Dendritic cell treated with granulocyte-macrophage colony-stimulating factor and Interleukin-4, amounts not matched to agents 40 ng/mL and 50 ng/mL, for 4 days (primary cell): ENCODE results near the gene ARID3A.
"Not testable (repeated sequence)": the region's sequence is repeated elsewhere in the genome, so short reads cannot be mapped to it uniquely, and the experiment has no call there.

Source experiments
- H3K27ac Mint-ChIP-seq: one replicate; pipeline ENCODE4 v1.8.0; 2022; ENCODE audit warnings: mild to moderate bottlenecking, mixed read lengths
- H3K27me3 Mint-ChIP-seq: one replicate; pipeline ENCODE4 v1.8.0; 2022; ENCODE audit warnings: mild to moderate bottlenecking, mixed read lengths
- H3K36me3 Mint-ChIP-seq: one replicate; pipeline ENCODE4 v1.8.0; 2022; ENCODE audit warnings: low read depth, mixed read lengths
- H3K4me1 Mint-ChIP-seq: one replicate; pipeline ENCODE4 v1.8.0; 2022; ENCODE audit warnings: low read depth, mixed read lengths
- H3K4me3 Mint-ChIP-seq: one replicate; pipeline ENCODE4 v1.8.0; 2022; ENCODE audit warnings: mild to moderate bottlenecking, moderate library complexity, mixed read lengths
- H3K9me3 Mint-ChIP-seq: one replicate; pipeline ENCODE4 v1.8.0; 2022; ENCODE audit warnings: mixed read lengths
- intact Hi-C: fragments of 100-400 bp; cut with micrococcal nuclease; formaldehyde crosslinking; loops from one replicate; pipeline ENCODE4 v1.15.0; 2022

ARID3A gene, protein sequence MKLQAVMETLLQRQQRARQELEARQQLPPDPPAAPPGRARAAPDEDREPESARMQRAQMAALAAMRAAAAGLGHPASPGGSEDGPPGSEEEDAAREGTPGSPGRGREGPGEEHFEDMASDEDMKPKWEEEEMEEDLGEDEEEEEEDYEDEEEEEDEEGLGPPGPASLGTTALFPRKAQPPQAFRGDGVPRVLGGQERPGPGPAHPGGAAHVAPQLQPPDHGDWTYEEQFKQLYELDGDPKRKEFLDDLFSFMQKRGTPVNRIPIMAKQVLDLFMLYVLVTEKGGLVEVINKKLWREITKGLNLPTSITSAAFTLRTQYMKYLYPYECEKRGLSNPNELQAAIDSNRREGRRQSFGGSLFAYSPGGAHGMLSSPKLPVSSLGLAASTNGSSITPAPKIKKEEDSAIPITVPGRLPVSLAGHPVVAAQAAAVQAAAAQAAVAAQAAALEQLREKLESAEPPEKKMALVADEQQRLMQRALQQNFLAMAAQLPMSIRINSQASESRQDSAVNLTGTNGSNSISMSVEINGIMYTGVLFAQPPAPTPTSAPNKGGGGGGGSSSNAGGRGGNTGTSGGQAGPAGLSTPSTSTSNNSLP

GRCh38 chr19:925526-926322, at the start of gene ARID3A:
Gene ARID3A (plus strand): TSS chr19:926035. CDS start chr19:929529, 3,494 bp downstream.
- Mint-ChIP-seq H3K4me3 (peak within 1 kb of the TSS; percentile 86), H3K36me3 (peaks cover 55% of the 10 kb centered on the region), H3K27ac (peak within 1 kb of the TSS; percentile 85), H3K4me1 (peaks cover 57% of the 10 kb centered on the region), H3K9me3 (no peaks in the 10 kb centered on the region), H3K27me3 (peaks cover 17% of the 10 kb centered on the region)
- intact Hi-C loops = no loop called here

GRCh38 chr19:876089-876488, 49.7 kb upstream of the ARID3A start:
- H3K4me3 Mint-ChIP-seq = no peak overlapping the region
- H3K27me3 Mint-ChIP-seq = no peaks in the 10 kb centered on the region
- H3K36me3 Mint-ChIP-seq = peaks cover 89% of the 10 kb centered on the region
- peaks cover 10% of the 10 kb centered on the region for H3K4me1 Mint-ChIP-seq
- intact Hi-C loops = no loop called here
- H3K27ac Mint-ChIP-seq = no peak overlapping the region
- no peaks in the 10 kb centered on the region for H3K9me3 Mint-ChIP-seq

GRCh38 chr19:876780-877314, 49.0 kb upstream of the ARID3A start:
- Mint-ChIP-seq H3K9me3 (no peaks in the 10 kb centered on the region), H3K4me1 (peaks cover 9% of the 10 kb centered on the region), H3K27ac (no peak overlapping the region), H3K4me3 (no peak overlapping the region), H3K27me3 (no peaks in the 10 kb centered on the region), H3K36me3 (peaks cover 89% of the 10 kb centered on the region)
- intact Hi-C loops = no loop called here

DNA sequence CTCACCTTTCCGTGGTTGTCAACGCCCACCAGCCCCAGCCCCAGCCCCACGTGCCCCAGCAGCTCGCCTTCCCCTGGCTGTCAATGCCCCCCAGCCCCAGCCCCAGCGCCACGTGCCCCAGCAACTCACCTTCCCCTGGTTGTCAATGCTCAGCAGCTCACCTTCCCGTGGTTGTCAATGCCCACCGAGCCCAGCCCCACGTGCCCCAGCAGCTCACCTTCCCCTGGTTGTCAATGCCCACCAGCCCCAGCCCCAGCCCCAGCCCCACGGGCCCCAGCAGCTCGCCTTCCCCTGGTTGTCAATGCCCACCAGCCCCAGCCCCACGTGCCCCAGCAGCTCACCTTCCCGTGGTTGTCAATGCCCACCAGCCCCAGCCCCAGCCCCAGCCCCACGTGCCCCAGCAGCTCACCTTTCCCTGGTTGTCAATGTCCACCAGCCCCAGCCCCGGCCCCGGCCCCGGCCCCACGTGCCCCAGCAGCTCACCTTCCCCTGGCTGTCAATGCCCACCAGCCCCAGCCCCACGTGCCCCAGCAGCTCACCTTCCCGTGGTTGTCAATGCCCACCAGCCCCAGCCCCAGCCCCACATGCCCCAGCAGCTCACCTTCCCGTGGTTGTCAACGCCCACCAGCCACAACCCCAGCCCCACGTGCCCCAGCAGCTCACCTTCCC, 47.7 kb upstream of the ARID3A start:
- H3K27ac Mint-ChIP-seq, intact Hi-C loops, H3K27me3 Mint-ChIP-seq, H3K9me3 Mint-ChIP-seq, H3K4me3 Mint-ChIP-seq, H3K4me1 Mint-ChIP-seq: not testable (repeated sequence)
- H3K36me3 Mint-ChIP-seq = peaks cover 94% of the 10 kb centered on the region

GRCh38 chr19:878751-879561, 46.9 kb upstream of the ARID3A start:
- intact Hi-C loops, H3K9me3 Mint-ChIP-seq, H3K4me1 Mint-ChIP-seq, H3K27ac Mint-ChIP-seq, H3K4me3 Mint-ChIP-seq, H3K27me3 Mint-ChIP-seq: not testable (repeated sequence)
- H3K36me3 Mint-ChIP-seq = peaks cover 100% of the 10 kb centered on the region

DNA sequence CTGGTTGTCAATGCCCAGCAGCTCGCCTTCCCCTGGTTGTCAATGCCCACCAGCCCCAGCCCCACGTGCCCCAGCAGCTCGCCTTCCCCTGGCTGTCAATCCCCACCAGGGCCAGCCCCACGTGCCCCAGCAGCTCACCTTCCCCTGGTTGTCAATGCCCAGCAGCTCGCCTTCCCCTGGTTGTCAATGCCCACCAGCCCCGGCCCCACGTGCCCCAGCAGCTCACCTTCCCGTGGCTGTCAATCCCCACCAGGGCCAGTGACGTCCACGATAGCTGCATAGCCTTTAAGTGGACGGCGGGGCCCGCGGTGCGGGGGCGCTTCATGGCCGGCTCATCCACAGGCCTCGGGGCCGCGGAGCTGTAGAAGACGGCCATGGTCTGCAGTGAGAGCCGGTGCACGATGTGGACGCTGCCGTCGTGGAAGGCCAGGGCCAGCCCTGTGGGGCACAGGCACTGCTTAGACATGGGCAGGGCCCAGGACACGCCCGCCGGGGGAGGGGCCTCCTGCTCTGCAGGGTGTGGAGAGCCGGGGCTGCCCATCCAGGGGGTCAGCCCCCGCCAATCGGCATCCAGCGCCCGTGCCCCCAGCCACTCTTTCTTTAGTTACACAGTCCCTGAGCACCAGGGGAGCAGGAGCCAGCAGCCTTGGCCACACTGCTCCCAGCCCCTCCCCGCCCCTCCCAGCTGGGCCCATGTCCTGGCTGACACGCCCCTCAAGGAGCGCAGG, 46.0 kb upstream of the ARID3A start:
- no peak overlapping the region for H3K27ac Mint-ChIP-seq
- H3K9me3 Mint-ChIP-seq = no peaks in the 10 kb centered on the region
- intact Hi-C loops = no loop called here
- H3K4me3 Mint-ChIP-seq = no peak overlapping the region
- H3K4me1 Mint-ChIP-seq = no peaks in the 10 kb centered on the region
- H3K27me3 Mint-ChIP-seq = no peaks in the 10 kb centered on the region
- H3K36me3 Mint-ChIP-seq = peaks cover 100% of the 10 kb centered on the region

DNA sequence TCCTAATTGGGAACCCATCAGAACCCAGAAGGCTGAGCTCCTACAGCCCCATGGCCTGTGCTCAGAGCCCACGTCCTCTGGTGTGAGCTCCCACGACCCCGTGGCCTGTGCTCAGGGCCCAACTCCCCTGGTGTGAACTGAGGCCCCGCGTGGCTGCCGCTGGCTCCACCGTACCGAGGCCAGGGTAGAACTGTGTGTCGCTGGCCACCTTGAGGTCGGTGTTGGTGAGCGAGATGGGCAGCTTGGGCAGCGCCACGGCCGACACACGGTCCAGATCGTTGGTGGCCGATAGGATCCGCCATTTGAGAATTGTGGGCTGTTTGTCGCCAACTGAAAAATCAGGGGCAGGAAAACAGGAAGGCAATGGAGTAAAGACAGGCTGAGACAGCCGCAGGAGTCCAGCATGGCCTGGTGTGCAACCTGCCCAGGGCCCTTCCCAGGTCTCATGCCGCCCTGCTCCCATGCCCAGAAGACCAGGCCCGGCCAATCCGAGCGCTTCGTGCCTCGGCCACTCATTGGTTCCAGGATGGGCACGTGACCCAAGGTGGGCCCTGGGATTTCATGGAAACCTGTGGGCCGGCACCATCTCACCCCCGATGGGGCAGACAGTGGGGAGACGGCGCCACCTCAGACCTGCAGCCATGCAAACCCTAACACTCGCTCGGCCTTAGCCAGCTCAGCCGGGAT, 44.3 kb upstream of the ARID3A start:
- Mint-ChIP-seq H3K27ac (no peak overlapping the region), H3K9me3 (no peaks in the 10 kb centered on the region), H3K36me3 (peaks cover 100% of the 10 kb centered on the region), H3K4me1 (no peaks in the 10 kb centered on the region), H3K27me3 (no peaks in the 10 kb centered on the region), H3K4me3 (no peak overlapping the region)
- intact Hi-C loops = no loop called here

GRCh38 chr19:882871-883497, 42.9 kb upstream of the ARID3A start:
- H3K27me3 Mint-ChIP-seq = no peaks in the 10 kb centered on the region
- H3K27ac Mint-ChIP-seq = no peak overlapping the region
- H3K9me3 Mint-ChIP-seq = no peaks in the 10 kb centered on the region
- no peaks in the 10 kb centered on the region for H3K4me1 Mint-ChIP-seq
- intact Hi-C loops = no loop called here
- no peak overlapping the region for H3K4me3 Mint-ChIP-seq
- peaks cover 100% of the 10 kb centered on the region for H3K36me3 Mint-ChIP-seq

DNA sequence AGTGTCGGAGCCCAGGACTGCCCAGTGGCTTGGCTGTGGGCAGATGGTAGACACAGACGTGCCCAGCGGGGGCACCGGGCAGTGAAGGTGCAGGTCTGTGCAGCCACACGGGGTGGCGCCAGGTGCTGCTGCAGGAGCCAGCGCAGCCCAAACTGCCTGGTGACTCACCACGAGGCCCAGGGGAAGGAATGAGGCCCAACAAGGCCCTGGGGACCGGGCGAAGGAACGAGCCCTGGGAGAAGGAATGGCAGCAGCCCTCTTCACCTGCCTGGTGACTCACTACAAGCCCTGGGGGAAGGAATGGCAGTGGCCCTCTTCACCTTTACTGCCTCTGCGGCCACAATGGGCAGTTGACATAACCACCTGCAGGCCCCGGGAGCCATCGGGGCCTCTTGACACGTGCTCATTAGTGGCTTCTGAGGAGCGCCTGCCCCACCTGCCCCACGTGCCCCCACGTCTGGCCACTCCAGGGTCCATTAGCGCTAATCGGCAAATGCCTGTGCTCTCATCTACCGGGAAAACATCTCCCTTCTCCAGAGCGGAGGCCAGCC, 42.1 kb upstream of the ARID3A start:
- Mint-ChIP-seq H3K4me3 (no peak overlapping the region), H3K27me3 (no peaks in the 10 kb centered on the region), H3K36me3 (peaks cover 100% of the 10 kb centered on the region), H3K4me1 (peaks cover 4% of the 10 kb centered on the region), H3K9me3 (no peaks in the 10 kb centered on the region), H3K27ac (no peak overlapping the region)
- intact Hi-C loops = no loop called here

GRCh38 chr19:884420-885211, 41.2 kb upstream of the ARID3A start:
- H3K27me3 Mint-ChIP-seq = no peaks in the 10 kb centered on the region
- no peak overlapping the region for H3K27ac Mint-ChIP-seq
- H3K9me3 Mint-ChIP-seq = no peaks in the 10 kb centered on the region
- H3K4me1 Mint-ChIP-seq = peaks cover 10% of the 10 kb centered on the region
- intact Hi-C loops = no loop called here
- H3K36me3 Mint-ChIP-seq = peaks cover 100% of the 10 kb centered on the region
- H3K4me3 Mint-ChIP-seq = no peak overlapping the region

GRCh38 chr19:885536-886224, 40.2 kb upstream of the ARID3A start:
- Mint-ChIP-seq H3K4me3 (no peak overlapping the region), H3K9me3 (no peaks in the 10 kb centered on the region), H3K27me3 (no peaks in the 10 kb centered on the region), H3K27ac (no peak overlapping the region), H3K4me1 (peaks cover 10% of the 10 kb centered on the region), H3K36me3 (peaks cover 100% of the 10 kb centered on the region)
- intact Hi-C loops = no loop called here
